Measurements from ENCODE around the gene GNG12.

DNA sequence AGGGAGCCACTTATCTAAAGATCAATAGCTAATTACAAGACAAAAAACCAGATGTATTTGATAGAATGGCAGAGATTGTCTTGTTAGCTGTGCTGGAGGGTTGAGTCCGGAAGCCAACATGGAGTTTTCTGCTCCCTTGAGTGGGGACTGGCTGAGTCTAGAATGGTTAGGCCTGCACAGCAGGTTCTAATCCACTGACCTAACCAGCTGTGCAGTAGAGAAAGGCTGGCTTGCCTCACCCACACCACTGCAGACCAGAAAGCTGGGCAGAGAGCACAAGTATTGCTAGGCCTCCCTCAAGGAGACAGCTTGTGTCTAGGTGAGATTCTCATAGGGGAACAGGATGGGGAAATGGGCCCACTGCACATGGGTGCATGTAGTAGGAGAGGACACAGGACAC, 11.7 kb upstream of the GNG12 start:
- no peak for TF ChIP-seq POLR2A (IDR thresholded peaks at IDR 0.05)
- TF ChIP-seq, protein P1, sequence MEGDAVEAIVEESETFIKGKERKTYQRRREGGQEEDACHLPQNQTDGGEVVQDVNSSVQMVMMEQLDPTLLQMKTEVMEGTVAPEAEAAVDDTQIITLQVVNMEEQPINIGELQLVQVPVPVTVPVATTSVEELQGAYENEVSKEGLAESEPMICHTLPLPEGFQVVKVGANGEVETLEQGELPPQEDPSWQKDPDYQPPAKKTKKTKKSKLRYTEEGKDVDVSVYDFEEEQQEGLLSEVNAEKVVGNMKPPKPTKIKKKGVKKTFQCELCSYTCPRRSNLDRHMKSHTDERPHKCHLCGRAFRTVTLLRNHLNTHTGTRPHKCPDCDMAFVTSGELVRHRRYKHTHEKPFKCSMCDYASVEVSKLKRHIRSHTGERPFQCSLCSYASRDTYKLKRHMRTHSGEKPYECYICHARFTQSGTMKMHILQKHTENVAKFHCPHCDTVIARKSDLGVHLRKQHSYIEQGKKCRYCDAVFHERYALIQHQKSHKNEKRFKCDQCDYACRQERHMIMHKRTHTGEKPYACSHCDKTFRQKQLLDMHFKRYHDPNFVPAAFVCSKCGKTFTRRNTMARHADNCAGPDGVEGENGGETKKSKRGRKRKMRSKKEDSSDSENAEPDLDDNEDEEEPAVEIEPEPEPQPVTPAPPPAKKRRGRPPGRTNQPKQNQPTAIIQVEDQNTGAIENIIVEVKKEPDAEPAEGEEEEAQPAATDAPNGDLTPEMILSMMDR (IDR thresholded peaks at IDR 0.05), result no peak
- no peak for TF ChIP-seq POLR2AphosphoS5 (IDR thresholded peaks at IDR 0.05)
